Measurements from ENCODE around the gene PSMD5.

Gene PSMD5

DNA sequence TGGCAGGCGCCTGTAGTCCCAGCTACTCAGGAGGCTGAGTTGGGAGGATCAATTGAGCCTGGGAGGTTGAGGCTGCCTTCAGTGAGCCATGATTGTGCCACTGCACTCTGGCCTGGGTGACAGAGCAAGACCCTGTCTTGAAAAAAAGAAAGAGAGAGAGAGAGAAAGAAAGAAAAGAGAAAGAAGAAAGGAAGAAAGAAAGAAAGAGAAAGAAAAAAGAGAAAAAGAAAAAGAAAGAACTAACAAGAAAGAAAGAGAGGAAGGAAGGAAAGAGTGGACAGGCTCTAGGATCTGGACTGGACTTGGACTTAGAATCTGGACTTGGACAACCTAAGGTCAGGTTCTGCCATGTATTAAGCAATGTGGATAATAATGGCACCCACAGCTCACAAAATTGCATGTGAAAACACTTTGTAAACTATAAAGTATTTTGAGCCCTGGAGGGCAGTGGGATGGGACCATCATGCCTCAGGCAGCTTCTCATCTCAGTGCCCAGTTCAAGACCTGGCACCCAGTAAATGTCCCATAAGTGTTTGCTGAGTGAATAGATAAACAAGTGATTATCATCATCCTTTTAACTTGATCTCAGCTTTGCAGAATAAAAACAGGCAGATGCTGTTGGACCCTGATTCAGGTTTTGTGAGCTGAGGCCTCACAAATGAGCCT is 47.0 kb upstream of the PSMD5 start:
- TF ChIP-seq, protein P1, sequence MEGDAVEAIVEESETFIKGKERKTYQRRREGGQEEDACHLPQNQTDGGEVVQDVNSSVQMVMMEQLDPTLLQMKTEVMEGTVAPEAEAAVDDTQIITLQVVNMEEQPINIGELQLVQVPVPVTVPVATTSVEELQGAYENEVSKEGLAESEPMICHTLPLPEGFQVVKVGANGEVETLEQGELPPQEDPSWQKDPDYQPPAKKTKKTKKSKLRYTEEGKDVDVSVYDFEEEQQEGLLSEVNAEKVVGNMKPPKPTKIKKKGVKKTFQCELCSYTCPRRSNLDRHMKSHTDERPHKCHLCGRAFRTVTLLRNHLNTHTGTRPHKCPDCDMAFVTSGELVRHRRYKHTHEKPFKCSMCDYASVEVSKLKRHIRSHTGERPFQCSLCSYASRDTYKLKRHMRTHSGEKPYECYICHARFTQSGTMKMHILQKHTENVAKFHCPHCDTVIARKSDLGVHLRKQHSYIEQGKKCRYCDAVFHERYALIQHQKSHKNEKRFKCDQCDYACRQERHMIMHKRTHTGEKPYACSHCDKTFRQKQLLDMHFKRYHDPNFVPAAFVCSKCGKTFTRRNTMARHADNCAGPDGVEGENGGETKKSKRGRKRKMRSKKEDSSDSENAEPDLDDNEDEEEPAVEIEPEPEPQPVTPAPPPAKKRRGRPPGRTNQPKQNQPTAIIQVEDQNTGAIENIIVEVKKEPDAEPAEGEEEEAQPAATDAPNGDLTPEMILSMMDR (IDR thresholded peaks at IDR 0.05): no peak
- H3K4me3 ChIP-seq (ENCODE audit: low read depth in 1 of 2, low read length in 1 of 2): no peak overlapping the region
- H3K27me3 ChIP-seq: no peaks in the 10 kb centered on the region
- H3K4me1 ChIP-seq (ENCODE audit: control insufficient read depth in 1 of 2, insufficient read depth in 1 of 2, low read depth in 1 of 2, low read length in 1 of 2): no peaks in the 10 kb centered on the region
- H3K36me3 ChIP-seq: no peaks in the 10 kb centered on the region
- no peaks in the 10 kb centered on the region for H3K9me3 ChIP-seq
- no peak overlapping the region for H3K27ac ChIP-seq

DNA sequence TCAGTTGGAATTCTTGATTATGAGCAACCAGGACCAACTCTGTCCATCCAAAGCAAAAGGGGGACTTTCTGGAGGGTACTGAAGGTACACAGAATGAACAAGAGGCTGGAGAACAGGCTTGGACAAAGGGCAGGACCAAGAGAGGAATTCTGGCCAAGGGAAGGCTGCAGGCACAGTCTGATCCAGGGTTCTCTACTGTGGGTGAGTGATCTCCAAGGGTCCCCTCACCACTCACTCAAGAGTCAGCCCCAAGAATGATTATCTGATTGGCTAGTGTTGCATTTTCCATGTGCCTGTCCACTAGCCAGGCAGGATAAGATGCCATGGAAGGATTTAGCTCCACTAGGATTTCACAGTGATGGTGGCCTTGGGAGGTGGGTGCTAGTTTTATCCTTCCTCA is 45.9 kb upstream of the PSMD5 start:
- H3K4me1 ChIP-seq (ENCODE audit: control insufficient read depth in 1 of 2, insufficient read depth in 1 of 2, low read depth in 1 of 2, low read length in 1 of 2): no peaks in the 10 kb centered on the region
- H3K9me3 ChIP-seq: no peaks in the 10 kb centered on the region
- no peak overlapping the region for H3K27ac ChIP-seq

DNA sequence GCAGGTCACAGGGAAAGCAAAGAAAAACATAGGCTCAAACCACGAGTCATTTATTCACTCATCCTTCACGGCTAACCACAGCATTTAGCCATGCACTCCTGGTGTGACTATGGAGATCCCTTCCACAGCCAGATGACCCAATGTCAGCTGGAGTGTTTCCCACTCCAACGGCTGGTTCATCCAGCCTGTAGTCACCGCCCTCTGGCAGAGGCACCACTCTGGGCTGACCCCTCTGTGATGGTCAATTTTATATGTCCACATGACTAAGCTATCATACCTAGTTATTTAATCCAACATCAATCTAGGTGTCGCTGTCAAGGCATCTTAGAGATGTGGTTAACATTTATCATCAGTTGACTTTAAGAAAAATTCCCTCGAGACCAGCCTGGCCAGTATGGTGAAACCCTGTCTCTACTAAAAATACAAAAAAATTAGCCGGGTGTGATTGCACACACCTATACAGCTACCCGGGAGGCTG is 43.8 kb upstream of the PSMD5 start:
- Histone ChIP-seq H3K4me1 (ENCODE audit: control insufficient read depth in 1 of 2, insufficient read depth in 1 of 2, low read depth in 1 of 2, low read length in 1 of 2) (no peaks in the 10 kb centered on the region), H3K27me3 (no peaks in the 10 kb centered on the region)

More for the DNA sequence above, 45.9 kb upstream of the PSMD5 start:
- TF ChIP-seq, protein P1 (IDR thresholded peaks at IDR 0.05): no peak
- Histone ChIP-seq H3K27me3 (no peaks in the 10 kb centered on the region), H3K36me3 (no peaks in the 10 kb centered on the region), H3K4me3 (ENCODE audit: low read depth in 1 of 2, low read length in 1 of 2) (no peak overlapping the region)

DNA sequence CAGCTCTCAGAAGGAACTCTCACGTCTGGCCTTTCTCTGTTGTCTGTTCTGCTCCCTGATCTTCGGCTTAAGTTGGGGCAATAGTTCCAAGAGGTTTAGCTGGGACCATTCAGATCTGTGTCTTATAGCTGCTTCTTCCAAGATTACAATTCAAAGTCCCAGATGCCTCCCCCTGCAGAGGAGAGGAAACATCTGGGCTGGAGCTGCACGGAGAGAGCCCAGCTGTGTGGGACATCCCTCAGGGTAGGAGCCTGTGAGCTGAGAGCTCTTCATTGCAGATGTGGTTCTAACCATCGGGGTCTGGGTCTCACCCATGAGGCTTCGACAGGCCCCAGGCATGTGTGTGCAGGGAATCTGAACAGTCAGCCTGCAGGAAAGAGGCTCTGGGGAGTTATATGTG is 43.2 kb upstream of the PSMD5 start:
- Histone ChIP-seq H3K36me3 (no peaks in the 10 kb centered on the region), H3K4me3 (ENCODE audit: low read depth in 1 of 2, low read length in 1 of 2) (no peak overlapping the region), H3K27me3 (no peaks in the 10 kb centered on the region), H3K4me1 (ENCODE audit: control insufficient read depth in 1 of 2, insufficient read depth in 1 of 2, low read depth in 1 of 2, low read length in 1 of 2) (no peaks in the 10 kb centered on the region), H3K9me3 (no peaks in the 10 kb centered on the region), H3K27ac (no peak overlapping the region)
- TF ChIP-seq, protein P1 (IDR thresholded peaks at IDR 0.05): no peak

More for the DNA sequence above, 43.8 kb upstream of the PSMD5 start:
- H3K36me3 ChIP-seq: no peaks in the 10 kb centered on the region
- no peaks in the 10 kb centered on the region for H3K9me3 ChIP-seq
- no peak overlapping the region for H3K4me3 ChIP-seq (ENCODE audit: low read depth in 1 of 2, low read length in 1 of 2)
- no peak overlapping the region for H3K27ac ChIP-seq
- TF ChIP-seq, protein P1 (IDR thresholded peaks at IDR 0.05): no peak

DNA sequence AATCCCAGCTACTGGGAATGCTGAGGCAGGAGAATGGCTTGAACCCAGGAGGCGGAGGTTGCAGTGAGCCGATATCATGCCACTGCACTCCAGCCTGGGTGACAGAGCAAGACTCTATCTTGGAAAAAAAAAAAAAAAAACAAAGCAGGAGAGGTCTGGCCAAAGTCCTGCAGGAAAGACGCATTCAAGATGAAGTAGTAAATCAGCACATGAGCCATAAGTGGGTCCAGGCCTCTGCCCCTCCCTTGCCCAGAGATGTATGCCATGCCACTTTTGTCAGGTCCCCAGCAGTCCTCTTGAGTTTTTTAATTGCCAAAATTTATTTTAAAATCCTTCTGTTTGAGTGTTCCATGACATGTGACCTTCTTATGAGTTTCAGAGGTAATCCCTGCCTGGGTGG is 42.7 kb upstream of the PSMD5 start:
- Histone ChIP-seq H3K27ac (no peak overlapping the region), H3K4me1 (ENCODE audit: control insufficient read depth in 1 of 2, insufficient read depth in 1 of 2, low read depth in 1 of 2, low read length in 1 of 2) (no peaks in the 10 kb centered on the region), H3K27me3 (no peaks in the 10 kb centered on the region), H3K4me3 (ENCODE audit: low read depth in 1 of 2, low read length in 1 of 2) (no peak overlapping the region), H3K36me3 (no peaks in the 10 kb centered on the region), H3K9me3 (no peaks in the 10 kb centered on the region)
- TF ChIP-seq, protein P1 (IDR thresholded peaks at IDR 0.05): no peak
